Astrocyte (in vitro differentiated cells and primary cell): Measurements from ENCODE around the gene ZNF346. TPM values are rescaled to one million over a fixed set of nuclear protein-coding genes. Genes with fewer than 3 reads are reported as not detected.

Experiments used
- DNase-seq: peaks from one replicate; pipeline ENCODE4 v3.0.0-alpha.2; 2010; ENCODE audit warnings: low read depth
- FAIRE-seq: peaks from 2 replicates; lab custom pipeline; 2011; peaks lifted over from hg19 to GRCh38; lab: Jason Lieb, UNC
- H2AFZ ChIP-seq: 2 replicates; pipeline ENCODE4 v1.6.0; 2012; ENCODE audit warnings: low read depth, low read length, inconsistent platforms
- H3K27ac ChIP-seq: 2 replicates; pipeline ENCODE4 v1.5.1; 2011; ENCODE audit warnings: low read depth, low read length, inconsistent platforms
- H3K27me3 ChIP-seq: 2 replicates; pipeline ENCODE4 v1.6.0; 2011; ENCODE audit warnings: low read length, inconsistent platforms; ENCODE audit not compliant: insufficient read depth
- H3K36me3 ChIP-seq: 2 replicates; pipeline ENCODE4 v1.5.1; 2011; ENCODE audit warnings: low read length, inconsistent platforms; ENCODE audit not compliant: insufficient read depth
- H3K4me1 ChIP-seq: 2 replicates; pipeline ENCODE4 v1.5.1; 2011; ENCODE audit warnings: low read length, inconsistent platforms; ENCODE audit not compliant: insufficient read depth
- H3K4me2 ChIP-seq: 2 replicates; pipeline ENCODE4 v1.6.0; 2012; ENCODE audit warnings: low read length, inconsistent platforms
- H3K4me3 ChIP-seq: 2 replicates; pipeline ENCODE4 v1.5.1; 2011; ENCODE audit warnings: low read depth, mild to moderate bottlenecking, low read length, inconsistent platforms; ENCODE audit not compliant: insufficient read depth
- H3K79me2 ChIP-seq: 2 replicates; pipeline ENCODE4 v1.6.0; 2012; ENCODE audit warnings: mild to moderate bottlenecking, low read length, inconsistent platforms; ENCODE audit not compliant: insufficient read depth
- H3K9ac ChIP-seq: 2 replicates; pipeline ENCODE4 v1.6.0; 2012; ENCODE audit warnings: mild to moderate bottlenecking, low read length, inconsistent platforms
- H3K9me3 ChIP-seq: 2 replicates; pipeline ENCODE4 v1.5.1; 2012; ENCODE audit warnings: low read depth, mild to moderate bottlenecking, low read length, inconsistent platforms; ENCODE audit not compliant: insufficient read depth
- H4K20me1 ChIP-seq: 2 replicates; pipeline ENCODE4 v1.6.0; 2012; ENCODE audit warnings: low read length, inconsistent platforms; ENCODE audit not compliant: insufficient read depth
- H3K27ac Mint-ChIP-seq: one replicate; pipeline ENCODE4 v1.8.0; 2021; ENCODE audit warnings: mild to moderate bottlenecking, mixed read lengths; ENCODE audit not compliant: unreplicated experiment
- H3K27me3 Mint-ChIP-seq: one replicate; pipeline ENCODE4 v1.8.0; 2021; ENCODE audit warnings: low read depth, mixed read lengths; ENCODE audit not compliant: unreplicated experiment
- H3K36me3 Mint-ChIP-seq: one replicate; pipeline ENCODE4 v1.8.0; 2021; ENCODE audit warnings: low read depth, mixed read lengths; ENCODE audit not compliant: unreplicated experiment
- H3K4me1 Mint-ChIP-seq: one replicate; pipeline ENCODE4 v1.8.0; 2021; ENCODE audit warnings: low read depth, mixed read lengths; ENCODE audit not compliant: unreplicated experiment
- H3K4me3 Mint-ChIP-seq: one replicate; pipeline ENCODE4 v1.8.0; 2021; ENCODE audit warnings: mild to moderate bottlenecking, moderate library complexity, mixed read lengths; ENCODE audit not compliant: unreplicated experiment
- H3K9me3 Mint-ChIP-seq: one replicate; pipeline ENCODE4 v1.8.0; 2021; ENCODE audit warnings: mild to moderate bottlenecking, mixed read lengths; ENCODE audit not compliant: unreplicated experiment
- EZH2 ChIP-seq: IDR thresholded peaks from 2 replicates; pipeline ENCODE4 v1.6.1; 2012; ENCODE audit warnings: mild to moderate bottlenecking, low read length, inconsistent platforms; ENCODE audit not compliant: insufficient read depth
- total RNA-seq: library from RNA; stranded (reverse); gene quantifications from 2 replicates; pipeline ENCODE4 v1.2.1, GENCODE V29; 2021
- TF ChIP-seq, protein P1 (sequence below): IDR thresholded peaks from 2 replicates; pipeline ENCODE4 v1.5.1; 2011; ENCODE audit warnings: low read depth, mild to moderate bottlenecking, inconsistent platforms, low read length, moderate library complexity; ENCODE audit not compliant: insufficient read depth

ZNF346 gene
- total RNA-seq, 1 donor from 2014 or later, result 13.8 TPM

DNA sequence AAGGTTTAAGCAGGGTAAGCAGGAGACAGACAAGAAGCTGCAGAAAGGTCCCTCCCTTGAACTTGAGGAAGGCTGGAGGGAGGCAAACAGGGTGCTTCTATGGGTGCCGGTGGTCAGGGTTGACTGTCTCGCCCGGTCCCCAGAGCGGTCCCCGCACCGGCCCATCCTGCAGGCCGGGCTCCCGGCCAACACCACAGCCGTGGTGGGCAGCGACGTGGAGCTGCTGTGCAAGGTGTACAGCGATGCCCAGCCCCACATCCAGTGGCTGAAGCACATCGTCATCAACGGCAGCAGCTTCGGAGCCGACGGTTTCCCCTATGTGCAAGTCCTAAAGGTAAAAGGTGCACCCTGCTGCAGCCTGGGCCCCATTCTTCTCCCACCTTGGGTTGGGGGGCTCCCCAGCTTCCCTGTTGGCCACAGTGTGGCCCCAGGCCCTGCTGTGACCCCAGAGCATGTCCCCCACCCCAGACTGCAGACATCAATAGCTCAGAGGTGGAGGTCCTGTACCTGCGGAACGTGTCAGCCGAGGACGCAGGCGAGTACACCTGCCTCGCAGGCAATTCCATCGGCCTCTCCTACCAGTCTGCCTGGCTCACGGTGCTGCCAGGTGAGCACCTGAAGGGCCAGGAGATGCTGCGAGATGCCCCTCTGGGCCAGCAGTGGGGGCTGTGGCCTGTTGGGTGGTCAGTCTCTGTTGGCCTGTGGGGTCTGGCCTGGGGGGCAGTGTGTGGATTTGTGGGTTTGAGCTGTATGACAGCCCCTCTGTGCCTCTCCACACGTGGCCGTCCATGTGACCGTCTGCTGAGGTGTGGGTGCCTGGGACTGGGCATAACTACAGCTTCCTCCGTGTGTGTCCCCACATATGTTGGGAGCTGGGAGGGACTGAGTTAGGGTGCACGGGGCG, 69.9 kb downstream of the ZNF346 start:
- Mint-ChIP-seq H3K4me3 (no peak overlapping the region), H3K9me3 (peaks cover 1% of the 10 kb centered on the region), H3K36me3 (peaks cover 3% of the 10 kb centered on the region), H3K4me1 (peaks cover 4% of the 10 kb centered on the region), H3K27ac (no peak overlapping the region), H3K27me3 (peaks cover 24% of the 10 kb centered on the region)
- no peak for TF ChIP-seq EZH2
- TF ChIP-seq, protein P1, sequence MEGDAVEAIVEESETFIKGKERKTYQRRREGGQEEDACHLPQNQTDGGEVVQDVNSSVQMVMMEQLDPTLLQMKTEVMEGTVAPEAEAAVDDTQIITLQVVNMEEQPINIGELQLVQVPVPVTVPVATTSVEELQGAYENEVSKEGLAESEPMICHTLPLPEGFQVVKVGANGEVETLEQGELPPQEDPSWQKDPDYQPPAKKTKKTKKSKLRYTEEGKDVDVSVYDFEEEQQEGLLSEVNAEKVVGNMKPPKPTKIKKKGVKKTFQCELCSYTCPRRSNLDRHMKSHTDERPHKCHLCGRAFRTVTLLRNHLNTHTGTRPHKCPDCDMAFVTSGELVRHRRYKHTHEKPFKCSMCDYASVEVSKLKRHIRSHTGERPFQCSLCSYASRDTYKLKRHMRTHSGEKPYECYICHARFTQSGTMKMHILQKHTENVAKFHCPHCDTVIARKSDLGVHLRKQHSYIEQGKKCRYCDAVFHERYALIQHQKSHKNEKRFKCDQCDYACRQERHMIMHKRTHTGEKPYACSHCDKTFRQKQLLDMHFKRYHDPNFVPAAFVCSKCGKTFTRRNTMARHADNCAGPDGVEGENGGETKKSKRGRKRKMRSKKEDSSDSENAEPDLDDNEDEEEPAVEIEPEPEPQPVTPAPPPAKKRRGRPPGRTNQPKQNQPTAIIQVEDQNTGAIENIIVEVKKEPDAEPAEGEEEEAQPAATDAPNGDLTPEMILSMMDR, result no peak
- Histone ChIP-seq H3K27me3 (no peaks in the 10 kb centered on the region), H4K20me1 (no peaks in the 10 kb centered on the region), H2AFZ (no peak overlapping the region), H3K27ac (no peak overlapping the region), H3K36me3 (no peaks in the 10 kb centered on the region), H3K79me2 (no peaks in the 10 kb centered on the region), H3K4me2 (no peak overlapping the region), H3K4me3 (no peak overlapping the region), H3K4me1 (no peaks in the 10 kb centered on the region), H3K9ac (no peak overlapping the region), H3K9me3 (no peaks in the 10 kb centered on the region)
- no peak for FAIRE-seq
- no peak for DNase-seq

DNA sequence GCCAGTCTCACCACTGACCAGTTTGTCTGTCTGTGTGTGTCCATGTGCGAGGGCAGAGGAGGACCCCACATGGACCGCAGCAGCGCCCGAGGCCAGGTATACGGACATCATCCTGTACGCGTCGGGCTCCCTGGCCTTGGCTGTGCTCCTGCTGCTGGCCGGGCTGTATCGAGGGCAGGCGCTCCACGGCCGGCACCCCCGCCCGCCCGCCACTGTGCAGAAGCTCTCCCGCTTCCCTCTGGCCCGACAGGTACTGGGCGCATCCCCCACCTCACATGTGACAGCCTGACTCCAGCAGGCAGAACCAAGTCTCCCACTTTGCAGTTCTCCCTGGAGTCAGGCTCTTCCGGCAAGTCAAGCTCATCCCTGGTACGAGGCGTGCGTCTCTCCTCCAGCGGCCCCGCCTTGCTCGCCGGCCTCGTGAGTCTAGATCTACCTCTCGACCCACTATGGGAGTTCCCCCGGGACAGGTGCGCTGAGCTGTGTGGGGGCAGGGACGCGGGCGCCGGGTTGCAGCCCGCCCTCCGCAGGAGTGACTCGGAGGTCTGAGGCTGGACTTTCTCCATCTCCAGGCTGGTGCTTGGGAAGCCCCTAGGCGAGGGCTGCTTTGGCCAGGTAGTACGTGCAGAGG, 70.7 kb downstream of the ZNF346 start:
- H3K9me3 ChIP-seq, result no peaks in the 10 kb centered on the region
- no peaks in the 10 kb centered on the region for H3K4me1 ChIP-seq
- no peak overlapping the region for H3K4me2 ChIP-seq
- H3K4me1 Mint-ChIP-seq, result peaks cover 4% of the 10 kb centered on the region
- H4K20me1 ChIP-seq, result no peaks in the 10 kb centered on the region
- H3K27ac Mint-ChIP-seq, result no peak overlapping the region
- no peaks in the 10 kb centered on the region for H3K79me2 ChIP-seq
- H3K36me3 Mint-ChIP-seq, result peaks cover 1% of the 10 kb centered on the region
- no peak overlapping the region for H3K4me3 ChIP-seq
- DNase-seq (no peak), FAIRE-seq (no peak)
- H3K27me3 ChIP-seq, result no peaks in the 10 kb centered on the region
- H3K9ac ChIP-seq, result no peak overlapping the region
- H3K27me3 Mint-ChIP-seq, result peaks cover 22% of the 10 kb centered on the region
- H3K36me3 ChIP-seq, result no peaks in the 10 kb centered on the region
- TF ChIP-seq, protein P1, result no peak
- no peak for TF ChIP-seq EZH2
- H3K27ac ChIP-seq, result no peak overlapping the region
- H2AFZ ChIP-seq, result no peak overlapping the region
- H3K9me3 Mint-ChIP-seq, result no peaks in the 10 kb centered on the region
- H3K4me3 Mint-ChIP-seq, result no peak overlapping the region
